Measurements from ENCODE around the gene F8A3.

DNA sequence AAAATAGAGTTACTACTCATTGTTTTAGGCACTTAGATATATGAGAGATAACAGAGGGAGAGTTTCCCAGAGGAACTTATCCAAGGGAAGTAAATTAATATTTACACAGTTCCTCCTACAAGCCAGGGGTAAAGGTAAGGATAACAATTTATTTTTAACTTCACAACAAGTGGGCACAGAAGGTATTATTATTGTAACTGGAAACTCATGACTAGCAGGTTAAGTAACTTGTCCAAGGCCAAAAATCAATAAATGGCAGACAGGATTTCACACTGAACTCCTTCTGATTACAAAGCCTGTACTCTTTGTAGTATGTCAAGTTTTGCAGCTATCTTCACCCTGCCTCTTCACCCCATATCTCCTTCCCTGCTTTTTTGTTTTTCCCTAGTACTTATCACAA lies 46.9 kb upstream of the F8A3 start:
- TF ChIP-seq, protein P1, sequence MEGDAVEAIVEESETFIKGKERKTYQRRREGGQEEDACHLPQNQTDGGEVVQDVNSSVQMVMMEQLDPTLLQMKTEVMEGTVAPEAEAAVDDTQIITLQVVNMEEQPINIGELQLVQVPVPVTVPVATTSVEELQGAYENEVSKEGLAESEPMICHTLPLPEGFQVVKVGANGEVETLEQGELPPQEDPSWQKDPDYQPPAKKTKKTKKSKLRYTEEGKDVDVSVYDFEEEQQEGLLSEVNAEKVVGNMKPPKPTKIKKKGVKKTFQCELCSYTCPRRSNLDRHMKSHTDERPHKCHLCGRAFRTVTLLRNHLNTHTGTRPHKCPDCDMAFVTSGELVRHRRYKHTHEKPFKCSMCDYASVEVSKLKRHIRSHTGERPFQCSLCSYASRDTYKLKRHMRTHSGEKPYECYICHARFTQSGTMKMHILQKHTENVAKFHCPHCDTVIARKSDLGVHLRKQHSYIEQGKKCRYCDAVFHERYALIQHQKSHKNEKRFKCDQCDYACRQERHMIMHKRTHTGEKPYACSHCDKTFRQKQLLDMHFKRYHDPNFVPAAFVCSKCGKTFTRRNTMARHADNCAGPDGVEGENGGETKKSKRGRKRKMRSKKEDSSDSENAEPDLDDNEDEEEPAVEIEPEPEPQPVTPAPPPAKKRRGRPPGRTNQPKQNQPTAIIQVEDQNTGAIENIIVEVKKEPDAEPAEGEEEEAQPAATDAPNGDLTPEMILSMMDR (IDR thresholded peaks at IDR 0.05; ENCODE audit: borderline replicate concordance, extremely low read depth, low read length, poor library complexity, severe bottlenecking) = no peak
- TF ChIP-seq EZH2 (IDR thresholded peaks at IDR 0.05; ENCODE audit: borderline replicate concordance, low read depth, low read length, severe bottlenecking) = no peak

Data from DND-41 (cell line).